HG03045 (cell line): ENCODE measurements around the gene RPL5.
"Not testable (repeated sequence)": the region's sequence is repeated elsewhere in the genome, so short reads cannot be mapped to it uniquely, and the experiment has no call there.

ENCODE experiments used
- ATAC-seq: cut with Tn5 transposase; IDR thresholded peaks from one replicate; pipeline ENCODE4 v1.9.1; 2021; ENCODE audit warnings: mild to moderate bottlenecking, moderate library complexity; ENCODE audit not compliant: unreplicated experiment

RPL5 gene

DNA sequence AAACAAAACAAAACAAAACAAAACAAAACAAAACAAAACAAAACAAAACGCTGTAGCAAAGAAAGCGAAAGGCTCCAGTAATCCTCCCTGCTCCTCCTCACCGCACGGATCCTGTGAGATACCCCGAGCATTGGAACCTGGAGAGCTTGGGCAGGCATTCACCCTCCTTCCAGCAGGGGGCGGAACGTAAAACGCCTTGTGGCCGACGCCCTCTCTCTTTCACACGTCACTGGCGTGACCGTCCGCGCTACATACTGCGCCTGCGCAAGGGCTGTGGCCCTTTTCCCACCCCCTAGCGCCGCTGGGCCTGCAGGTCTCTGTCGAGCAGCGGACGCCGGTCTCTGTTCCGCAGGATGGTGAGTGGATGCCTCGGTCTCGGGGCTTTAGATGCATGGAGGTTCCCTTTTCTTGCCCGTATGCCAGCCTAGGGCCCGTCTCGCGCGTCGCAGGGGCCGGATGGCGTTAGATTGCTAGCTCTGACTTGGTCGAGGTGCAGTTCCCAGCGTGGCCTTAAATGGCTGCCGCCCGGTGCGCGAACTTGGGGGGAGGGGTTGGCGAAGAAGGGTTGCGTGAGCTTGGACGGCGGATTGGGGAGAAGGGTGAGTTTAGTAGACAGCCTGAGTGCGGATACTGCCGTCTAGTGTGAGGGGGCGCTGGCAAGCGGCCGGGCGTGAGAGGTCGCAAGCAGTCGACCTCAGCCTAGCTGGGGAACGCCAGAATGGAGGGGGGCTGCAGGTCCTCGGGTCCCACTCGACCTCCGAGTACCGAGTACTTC lies at the start of gene RPL5:
Gene RPL5 (plus strand): TSS at position 279 of the 775 bp plus-strand sequence. CDS start 75 bp downstream, at position 354.
- peak; percentile 89 for ATAC-seq

DNA sequence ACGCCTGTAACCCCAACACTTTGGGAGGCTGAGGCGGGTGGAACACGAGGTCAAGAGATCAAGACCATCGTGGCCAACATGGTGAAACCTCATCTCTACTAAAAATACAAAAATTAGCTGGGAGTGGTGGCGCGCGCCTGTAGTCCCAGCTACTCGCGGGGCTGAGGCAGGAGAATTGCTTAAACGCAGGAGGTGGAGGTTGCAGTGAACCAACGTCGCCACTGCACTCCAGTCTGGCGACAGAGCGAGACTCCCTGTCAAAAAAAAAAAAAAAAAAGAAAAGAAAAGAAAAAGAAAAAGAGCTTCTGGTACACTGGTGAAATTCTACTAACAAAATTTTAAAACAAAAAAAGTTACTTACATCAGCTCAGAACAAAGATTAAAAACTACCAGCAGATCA lies 48.3 kb upstream of the RPL5 start:
- not testable (repeated sequence) for ATAC-seq

DNA sequence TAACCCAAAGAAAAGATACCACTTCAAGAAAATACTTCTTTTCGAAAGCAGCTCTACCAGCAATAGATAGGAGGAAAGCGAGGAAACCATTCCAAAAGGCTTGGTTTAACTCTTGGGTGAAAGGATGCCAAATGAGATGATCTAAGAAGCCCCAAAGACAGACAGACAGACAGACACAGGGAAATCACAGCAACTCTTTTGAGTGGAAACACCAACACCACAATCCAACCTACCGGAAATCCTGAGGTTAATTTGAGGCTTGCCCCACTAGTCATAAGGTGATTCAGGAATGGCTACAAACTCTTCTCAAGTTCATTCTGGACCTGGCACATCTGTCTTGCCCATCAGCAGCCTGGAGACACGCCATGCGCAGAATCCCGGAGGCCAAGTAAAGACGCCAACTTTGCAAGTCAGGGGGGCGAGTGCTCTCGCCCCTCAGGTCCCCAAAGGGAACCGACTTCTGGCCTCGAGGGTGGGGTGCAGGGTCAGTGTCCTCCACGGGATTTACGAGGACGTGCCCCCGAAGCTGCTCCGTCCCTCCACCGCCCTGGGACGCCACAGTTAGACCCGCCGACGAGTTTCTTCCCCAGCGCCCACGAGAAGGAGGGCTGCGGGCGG lies 47.7 kb upstream of the RPL5 start:
- ATAC-seq: peak; percentile 1

DNA sequence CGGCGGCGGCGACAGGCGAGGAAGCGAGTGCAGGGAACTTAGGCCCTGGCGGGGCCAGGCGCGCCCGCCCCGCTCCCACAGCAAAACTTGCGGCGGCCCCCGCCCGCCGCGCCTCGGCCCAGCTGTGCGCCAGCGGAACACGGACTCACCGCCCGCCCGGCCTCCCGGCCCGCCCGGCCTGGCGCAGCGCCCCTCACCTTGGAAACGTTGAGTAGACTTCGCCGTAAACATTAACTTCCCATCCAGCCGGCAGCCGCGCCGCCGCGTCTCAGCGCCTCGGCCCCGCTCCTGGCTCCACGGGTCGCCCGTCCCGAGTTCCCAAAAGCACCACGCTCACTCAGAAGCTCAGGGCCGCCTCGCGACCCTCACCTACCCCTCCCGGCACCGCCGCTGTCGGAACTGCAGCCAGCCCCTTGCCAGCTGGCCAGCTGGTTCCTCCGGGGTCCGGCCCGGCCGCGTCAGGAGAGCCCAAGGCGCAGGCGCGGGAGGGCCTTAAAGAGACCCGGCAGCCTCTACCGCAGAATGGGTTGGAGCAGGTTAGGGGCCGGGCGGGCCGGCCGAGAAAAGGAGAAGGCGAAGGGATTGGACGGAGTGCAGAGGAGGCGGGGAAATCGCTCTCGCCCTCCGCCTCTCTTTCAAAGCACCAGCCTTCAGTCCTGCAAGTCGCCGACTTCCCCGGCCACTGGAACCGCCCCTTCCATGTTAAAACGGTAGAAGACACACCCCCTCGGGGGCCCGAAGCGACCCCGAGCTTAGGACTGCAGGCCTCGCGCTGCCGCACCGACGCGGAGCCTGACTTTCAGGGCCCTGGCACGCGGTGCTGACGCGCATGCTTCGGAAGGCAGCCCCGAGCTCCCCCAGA lies 47.0 kb upstream of the RPL5 start, which contains the start of gene EVI5:
Gene EVI5 (minus strand): TSS at position 470 of the 862 bp plus-strand sequence. CDS start 48,562 bp downstream, outside the sequence.
- peak; percentile 97 for ATAC-seq

DNA sequence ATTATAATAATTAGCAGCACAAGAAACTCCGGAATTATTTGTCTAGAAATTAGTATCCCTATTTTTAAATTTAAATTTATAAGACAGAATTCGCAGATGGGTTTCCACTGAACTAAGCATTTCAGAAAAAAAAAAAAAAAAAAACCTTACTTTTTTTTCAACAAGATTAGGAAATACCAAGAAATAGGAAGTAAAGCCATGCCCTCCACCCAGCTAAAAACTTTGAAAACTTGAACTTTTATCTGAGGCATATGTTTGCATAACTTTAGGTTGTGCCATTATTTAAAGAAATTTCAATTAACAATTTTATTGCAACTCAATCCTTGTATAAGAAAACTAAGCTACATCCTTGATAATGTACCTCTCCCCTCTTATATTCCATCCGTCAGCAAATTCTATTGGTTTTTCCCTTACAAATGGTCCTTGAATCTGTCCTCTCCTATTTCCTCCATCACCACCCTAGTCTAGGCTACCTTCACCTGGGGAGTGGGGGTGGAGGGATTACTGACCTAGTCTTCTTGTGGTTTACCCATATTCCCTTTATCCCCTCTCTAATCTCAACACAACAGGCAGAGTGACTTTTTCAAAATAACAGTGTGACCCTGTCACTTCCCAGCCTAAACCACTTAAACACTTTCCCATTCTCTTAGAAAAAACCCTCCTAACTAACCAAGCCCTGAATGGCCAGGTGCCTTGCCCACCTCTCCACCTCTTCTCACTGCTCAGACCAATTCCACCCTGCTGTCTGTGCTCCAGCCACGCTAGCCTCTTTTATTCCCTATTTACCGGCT lies 45.5 kb upstream of the RPL5 start:
- ATAC-seq: no peak

DNA sequence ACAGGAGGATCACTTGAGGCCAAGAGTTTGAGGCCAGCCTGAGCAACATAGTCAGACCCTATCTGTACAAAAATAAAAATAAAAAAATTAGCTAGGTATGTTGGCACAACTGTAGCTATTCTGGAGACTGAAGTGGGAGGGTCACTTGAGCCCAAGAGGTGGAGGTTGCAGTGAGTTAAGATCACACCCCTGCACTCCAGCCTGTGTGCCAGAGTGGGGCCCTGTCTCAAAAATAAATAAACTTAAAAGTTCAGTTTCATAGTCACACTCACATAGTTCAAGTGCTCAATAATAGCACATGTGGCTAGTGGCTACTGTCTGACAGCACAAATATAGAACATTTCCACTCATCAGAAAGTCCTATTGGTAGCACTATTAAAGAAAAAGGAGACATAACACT lies 41.8 kb upstream of the RPL5 start:
- ATAC-seq: no peak

DNA sequence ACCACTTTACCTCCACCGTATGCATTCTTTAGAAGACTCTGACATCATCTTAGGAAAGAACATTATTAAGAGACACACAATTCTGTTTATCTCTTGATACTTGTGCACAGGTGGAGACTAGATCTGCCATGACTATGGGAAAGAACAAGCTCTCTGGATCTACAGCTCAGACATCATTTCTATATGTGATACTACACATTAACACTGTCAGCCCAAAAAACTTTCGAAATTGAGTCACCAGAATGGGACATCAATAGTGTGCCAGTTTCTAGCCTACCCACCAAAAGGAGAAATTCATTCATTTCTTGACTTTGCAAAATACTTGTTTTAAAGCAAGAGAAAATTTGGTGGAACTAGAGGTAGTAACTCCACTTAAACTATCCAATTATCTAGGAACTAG lies 41.0 kb upstream of the RPL5 start:
- ATAC-seq: no peak

DNA sequence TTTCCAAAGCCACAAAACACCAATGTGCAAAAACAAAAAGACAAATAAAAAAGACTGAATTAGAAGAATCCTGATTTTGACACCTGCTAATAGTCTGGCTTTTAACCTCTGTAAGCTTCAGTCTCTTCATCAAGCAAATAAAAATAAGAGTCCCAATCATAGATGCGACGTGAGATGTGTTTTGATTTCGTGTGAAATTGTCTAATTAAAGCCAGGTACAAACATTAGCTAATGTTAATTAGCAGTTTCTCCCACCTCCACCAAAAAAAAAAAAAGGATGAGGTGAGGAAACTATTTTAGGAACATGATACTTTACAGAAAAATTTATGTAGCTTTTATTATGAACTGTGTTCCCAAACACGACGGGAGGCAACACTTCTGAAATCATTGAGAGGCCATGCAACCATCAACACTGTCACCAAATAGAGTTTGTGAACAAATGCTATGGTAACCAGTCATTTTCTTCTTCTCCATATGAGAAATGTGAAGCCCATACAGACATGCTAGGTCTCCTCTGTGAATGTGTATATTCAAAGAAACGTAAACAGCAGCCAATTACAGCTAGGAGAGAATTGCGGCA lies 40.3 kb upstream of the RPL5 start:
- ATAC-seq: no peak

DNA sequence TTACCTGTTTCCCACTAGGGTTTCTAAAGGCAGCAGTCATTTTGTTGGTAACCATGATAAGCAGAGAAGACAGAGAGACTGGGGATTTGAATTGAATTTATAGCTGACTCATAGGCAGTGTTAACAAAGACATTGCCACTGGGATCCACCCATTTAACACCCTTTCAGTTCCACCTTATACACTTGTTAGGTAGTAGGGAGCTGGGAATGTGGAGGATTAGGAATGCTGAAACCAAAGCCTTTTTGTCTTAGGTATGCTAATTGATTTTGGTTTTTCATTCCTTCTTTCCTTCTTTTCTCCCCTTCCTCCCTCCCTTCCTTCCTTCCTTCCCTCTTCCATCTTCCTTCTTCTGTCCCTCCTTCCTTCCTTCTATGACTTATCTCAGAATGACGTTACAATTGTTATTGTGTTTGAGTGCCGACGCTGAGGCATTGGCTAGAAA lies 39.5 kb upstream of the RPL5 start:
- ATAC-seq: no peak

DNA sequence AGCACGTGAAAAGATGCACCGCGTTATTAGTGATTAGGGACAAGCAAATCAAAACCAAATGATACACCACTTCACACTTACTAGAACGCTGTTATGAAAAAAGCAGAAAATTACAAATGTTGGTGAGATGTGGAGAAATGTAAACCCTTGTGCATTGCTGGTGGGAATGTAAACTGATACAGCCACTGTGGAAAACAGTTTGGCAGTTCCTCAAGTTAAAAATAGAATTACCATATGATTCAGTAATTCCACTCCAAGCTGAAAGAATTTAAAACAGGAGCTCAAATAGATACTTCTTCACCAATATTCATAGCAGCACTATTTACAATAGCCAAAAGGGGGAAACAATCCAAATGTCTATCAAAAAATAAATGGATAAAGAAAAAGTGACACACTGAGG lies 36.7 kb upstream of the RPL5 start:
- no peak for ATAC-seq

DNA sequence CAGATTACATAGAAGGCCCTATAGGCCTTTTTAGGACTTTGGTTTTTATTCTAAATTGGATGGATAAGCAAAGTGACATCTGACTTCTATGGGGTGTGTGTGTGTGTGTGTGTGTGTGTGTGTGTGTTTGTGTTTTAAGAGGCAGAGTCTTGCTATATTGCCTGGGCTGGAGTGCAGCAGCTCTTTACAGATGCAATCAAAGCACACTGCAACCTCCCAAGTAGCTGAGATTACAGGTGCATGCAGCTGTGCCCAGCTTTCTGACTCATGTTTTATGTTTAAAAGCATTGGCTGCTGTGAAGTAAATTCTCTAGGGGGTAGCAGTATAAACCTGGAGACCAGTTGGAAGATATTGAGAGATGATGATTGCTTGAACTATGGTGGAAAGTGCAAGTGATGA lies 34.5 kb upstream of the RPL5 start:
- no peak for ATAC-seq

DNA sequence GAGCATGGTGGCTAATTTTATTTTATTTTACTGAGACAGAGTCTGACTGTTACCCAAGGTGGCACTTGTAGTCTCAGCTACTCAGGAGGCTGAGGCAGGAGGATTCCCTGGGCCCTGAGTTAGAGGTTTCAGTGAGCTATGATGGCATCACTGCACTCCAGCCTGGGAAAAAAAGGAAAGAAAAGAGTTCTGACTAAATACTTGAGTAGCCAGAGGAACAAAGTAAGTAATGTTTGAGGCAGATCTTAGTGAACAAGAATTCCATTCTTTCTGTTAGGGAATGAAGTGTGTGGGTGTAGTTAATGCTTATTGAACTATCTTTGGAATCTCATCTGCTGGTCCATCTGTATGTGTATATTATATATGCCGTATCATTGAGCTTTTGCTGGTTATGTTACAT lies 33.9 kb upstream of the RPL5 start:
- ATAC-seq: no peak

DNA sequence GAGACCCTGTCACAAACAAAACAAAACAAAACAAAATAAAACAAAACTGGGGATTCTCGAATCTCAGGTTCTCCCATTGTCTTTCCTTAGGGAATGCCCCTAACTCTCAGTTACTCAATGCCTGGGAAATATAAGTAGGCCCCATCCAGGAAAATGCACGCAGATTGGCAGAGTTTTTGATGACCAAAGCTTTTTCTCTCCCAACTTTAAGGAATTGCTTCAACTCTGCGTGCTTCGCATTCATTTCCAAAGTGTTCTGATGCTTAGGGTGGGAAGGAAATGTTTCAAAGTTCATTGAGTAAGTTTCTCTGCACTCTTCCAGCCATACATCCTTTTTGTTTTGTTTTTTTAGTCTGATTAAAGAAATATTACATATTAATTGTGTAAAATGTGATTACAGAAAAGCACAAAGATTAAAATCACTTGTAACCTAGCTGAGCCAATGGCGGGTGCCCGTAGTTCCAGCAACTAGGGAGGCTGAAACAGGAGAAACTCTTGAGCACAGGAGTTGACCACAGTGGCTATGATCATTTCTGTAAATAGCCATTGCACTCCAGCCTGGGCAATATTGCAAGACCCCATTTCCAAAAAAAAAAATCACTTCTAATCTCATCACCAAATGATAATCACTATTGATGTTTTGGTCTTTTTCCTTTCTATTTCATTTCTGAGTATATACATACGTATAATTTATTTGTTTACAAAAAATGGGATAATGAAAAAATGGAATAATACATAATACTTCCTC lies 28.5 kb upstream of the RPL5 start:
- ATAC-seq: no peak

DNA sequence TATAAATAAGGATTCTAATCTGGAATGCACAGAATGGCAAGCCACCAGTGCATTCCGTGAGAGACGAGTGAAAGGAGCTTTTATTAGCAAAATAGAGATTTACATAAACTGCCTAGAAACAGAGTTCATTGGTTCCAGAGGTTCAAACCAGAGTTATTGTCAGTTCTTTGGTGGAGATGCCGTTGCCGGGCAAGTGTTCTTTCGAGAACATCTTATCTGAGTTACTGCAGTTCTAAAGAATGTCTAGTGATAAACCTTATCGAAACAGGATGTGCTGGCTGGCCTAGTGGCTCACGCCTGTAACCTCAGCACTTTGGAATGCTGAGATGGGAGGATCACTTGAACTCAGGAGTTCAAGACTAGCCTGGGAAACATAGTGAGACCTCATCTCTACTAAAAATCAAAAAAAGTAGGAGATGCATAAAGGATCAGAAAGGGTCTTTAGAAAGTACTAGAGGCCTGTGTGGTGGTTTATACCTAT lies 27.1 kb upstream of the RPL5 start:
- no peak for ATAC-seq

DNA sequence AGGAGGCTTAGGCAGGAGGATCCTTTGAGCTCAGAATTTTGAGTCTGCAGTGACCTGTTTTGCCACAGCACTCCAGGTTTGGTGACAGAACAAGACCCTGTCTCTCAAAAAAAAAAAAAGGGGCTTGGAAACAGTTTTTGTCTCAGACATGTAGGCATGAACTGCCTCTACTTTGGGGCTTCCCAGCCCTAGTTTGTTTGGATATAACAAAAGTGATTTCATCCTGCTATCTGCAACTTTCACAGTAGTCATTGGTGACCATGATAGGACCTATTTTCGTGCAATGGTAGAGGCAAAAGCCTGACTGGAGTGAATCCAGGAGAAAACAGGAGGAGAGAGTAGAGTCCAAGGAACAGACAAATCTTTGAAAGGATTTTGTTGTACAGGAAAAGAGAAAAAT lies 26.6 kb upstream of the RPL5 start:
- no peak for ATAC-seq

DNA sequence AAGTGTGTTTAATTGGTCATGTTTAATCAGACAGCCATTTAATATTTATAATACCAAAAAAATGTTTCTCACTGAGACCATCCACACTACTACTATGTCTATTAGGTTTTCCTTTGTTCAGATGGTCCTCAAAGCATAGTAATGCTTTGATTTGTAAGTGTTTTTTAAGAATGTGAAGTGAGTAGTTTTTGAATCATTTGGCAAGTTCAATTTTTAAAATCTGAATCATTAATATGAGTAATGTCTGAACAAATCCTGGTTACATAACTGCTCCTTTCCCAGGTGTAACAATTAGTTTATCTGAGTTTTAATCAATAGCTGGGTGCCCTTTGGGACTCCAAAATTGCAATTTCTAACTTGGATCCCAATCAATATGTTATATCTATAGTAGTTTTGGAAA lies 23.5 kb upstream of the RPL5 start:
- ATAC-seq: no peak

DNA sequence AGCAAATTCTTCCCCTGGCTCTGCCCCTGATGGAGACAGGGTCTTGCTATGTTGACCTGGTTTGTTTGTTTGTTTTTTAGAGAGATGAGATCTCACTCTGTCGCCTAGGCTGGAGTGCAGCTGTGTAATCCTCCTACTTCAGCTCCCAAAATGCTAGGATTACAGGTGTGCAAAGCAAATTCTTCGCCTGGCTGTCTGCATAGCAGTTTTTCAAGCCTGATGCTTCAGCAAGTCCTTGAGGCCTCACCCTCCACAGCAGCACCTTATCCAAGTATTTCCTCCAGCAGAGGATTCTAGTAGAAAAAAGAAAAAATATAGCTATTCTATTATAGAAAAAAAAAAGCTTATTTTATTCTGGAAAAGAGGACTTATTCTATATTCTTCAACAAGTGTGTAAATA lies 15.1 kb upstream of the RPL5 start:
- ATAC-seq: no peak

DNA sequence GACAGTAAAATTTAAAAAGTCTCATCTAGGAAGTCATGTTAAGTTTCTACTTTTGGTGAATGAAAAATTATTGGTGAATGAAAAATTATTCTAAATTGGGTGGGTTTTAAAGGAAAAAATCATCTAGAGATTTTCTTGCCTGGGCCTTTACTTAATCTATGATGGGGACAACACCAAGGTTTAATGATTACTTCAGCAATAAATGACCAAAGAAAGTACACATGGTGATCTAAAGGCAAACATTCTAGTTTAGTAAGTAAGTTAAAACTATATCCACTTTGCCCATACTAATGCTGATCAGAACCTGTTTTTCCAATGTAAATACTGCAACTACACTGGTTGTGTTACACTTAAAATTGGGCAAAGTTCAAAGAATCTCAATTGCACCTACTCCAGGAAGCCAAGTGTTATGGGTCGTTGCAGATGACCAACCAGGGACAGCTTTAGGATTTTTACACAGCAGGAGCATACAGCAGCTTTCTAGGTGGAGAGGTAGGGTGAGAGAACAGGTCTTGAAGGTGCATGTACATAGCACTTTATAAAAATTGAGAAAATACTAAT lies 14.6 kb upstream of the RPL5 start:
- ATAC-seq: no peak
